IPS-18c (cell line): ENCODE measurements around the gene RNF121.
"Not testable (repeated sequence)": the region's sequence is repeated elsewhere in the genome, so short reads cannot be mapped to it uniquely, and the experiment has no call there.

Experiments
- H3K4me3 ChIP-seq: 2 replicates; pipeline ENCODE4 v1.7.0; 2013; ENCODE audit warnings: low read depth, mild to moderate bottlenecking, low read length, moderate library complexity; ENCODE audit not compliant: insufficient read depth
- H3K9me3 ChIP-seq: one replicate; pipeline ENCODE4 v1.6.1; 2013; ENCODE audit warnings: mild to moderate bottlenecking, low read length, moderate library complexity; ENCODE audit not compliant: control insufficient read depth, insufficient read depth

Gene RNF121

DNA sequence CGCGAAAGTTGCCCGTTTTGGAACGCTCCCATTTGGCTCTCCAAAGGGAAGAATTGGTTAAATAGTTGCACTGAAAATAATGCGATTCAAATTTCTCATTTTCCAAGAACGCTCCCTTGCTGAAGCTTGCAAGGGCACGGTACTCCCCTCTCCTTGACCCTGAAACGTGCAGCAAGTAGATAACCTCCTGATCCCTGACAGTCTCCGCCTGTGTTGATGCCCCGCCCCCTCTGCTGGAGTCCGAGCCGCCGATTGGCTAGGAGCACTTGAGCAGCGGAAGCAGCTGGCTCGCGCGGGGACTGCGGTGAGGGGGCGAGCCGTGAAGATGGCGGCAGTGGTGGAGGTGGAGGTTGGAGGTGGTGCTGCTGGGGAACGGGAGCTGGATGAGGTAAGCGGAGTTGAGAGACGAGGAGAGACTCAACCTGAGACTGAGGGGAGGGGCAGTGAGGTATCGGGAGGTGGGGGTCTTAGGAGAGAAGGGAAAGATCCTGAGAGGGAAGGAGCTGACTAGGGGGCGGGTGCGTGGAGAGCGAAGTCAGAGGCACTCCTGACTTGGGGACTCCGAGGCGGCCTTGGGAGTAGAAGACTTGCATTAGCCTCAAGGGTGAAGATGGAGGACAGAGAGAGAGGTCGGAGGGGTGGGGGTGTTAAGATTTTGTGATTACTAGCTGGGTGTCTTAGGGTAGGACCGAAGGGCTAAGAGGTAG, at the start of gene RNF121:
Gene RNF121, plus strand, starts transcription at position 310 of the 707 bp plus-strand sequence. Its CDS starts 16 bp downstream, at position 326.
- peak within 1 kb of the TSS; percentile 61 for H3K4me3 ChIP-seq
- H3K9me3 ChIP-seq, result no peaks in the 10 kb centered on the region

DNA sequence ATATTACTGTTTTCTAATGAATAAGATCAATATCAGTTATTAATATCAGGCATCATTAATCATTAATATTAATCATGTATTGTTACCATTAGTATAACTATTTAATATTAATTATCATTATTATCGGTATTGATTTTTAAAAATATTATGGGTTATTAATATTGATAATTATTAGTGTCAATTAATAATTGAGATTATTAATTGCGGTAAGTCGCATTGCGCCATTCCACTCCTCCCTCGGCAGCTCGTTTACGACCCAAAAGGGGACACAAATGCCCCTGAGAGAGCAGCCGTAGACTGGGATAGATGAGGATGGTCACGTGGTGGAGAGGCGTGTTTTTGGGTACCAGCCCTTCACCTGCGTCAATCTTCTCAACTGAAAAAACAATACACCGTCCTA, 43.0 kb upstream of the RNF121 start:
- H3K9me3 ChIP-seq, H3K4me3 ChIP-seq: not testable (repeated sequence)

DNA sequence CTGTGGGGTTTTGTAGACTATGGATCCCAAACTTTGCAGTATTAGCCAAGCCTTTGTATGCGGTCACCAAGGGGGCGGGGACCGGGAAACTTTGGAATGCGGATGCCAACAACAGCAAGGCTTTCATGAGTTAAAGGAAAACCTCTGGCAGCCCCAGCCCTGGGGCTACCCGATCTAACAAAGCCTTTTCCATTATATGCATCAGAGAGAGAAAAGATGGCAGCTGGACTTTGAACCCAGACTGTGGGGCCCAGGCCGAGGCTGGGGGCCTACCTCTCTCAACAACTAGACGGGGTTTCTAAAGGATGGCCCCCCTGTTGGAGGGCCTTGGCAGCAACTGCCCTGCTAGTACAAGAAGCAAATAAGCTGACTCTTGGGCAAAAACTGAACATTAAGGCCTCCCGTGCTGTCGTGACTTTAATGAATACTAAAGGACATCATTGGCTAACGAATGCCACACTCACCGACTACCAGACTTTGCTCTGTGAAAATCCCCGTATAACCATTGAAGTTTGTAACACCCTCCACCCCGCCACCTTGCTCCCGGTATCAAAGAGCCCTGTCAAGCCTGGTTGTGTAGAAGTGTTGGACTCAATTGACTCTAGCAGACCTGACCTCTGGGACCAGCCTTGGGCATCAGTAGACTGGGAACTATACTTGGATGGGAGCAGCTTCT, 40.4 kb upstream of the RNF121 start:
- H3K9me3 ChIP-seq, H3K4me3 ChIP-seq: not testable (repeated sequence)

DNA sequence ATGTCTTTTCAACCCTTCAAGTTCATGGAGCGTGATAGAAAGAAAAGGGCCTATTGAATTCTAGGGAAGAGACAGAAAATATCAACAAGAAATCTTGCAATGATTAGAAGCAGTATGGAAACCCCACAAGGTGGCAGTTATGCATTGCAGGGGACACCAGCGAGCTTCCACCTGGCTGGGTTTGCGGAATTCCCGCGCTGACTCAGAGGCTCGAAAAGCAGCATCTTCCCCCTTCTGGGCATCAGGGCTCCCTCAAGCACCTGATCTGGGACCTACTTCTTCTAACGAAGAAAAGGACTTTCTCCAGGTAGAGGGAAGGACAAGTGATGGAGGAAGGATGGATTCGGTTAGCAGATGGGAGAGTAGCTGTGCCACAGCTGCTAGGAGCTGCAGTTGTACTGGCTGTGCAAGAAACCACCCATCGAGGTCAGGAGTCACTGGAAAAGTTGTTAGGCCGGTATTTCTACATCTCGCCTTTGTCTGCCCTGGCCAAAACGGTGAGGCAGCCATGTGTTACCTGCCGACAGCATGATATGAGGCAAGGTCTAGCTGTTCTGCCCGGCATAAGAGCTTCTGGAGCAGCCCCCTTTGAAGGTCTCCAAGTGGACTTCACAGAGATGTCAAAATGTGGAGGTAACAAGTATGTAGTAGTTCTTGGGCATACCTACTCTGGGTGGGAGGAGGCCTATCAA, 39.5 kb upstream of the RNF121 start:
- not testable (repeated sequence) for H3K9me3 ChIP-seq, H3K4me3 ChIP-seq

DNA sequence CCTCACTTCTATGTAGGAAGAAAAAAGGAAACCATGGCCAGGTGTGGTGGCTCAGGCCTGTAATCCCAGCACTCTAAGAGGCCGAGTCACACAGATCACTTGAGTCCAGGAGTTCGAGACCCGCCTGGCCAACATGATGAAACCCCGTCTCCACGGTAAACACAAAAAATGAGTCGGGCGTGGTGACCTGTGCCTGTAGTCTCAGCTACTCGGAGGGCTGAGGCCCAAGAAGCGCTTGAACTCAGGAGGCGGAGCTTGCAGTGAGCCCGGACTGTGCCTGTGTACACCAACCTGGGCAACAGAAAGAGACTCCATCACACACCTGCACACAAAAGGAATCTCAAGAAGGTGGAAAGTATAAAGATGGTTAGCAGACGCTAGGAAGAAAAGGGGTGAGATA, 32.9 kb upstream of the RNF121 start:
- Histone ChIP-seq H3K9me3 (no peaks in the 10 kb centered on the region), H3K4me3 (no peak overlapping the region)

DNA sequence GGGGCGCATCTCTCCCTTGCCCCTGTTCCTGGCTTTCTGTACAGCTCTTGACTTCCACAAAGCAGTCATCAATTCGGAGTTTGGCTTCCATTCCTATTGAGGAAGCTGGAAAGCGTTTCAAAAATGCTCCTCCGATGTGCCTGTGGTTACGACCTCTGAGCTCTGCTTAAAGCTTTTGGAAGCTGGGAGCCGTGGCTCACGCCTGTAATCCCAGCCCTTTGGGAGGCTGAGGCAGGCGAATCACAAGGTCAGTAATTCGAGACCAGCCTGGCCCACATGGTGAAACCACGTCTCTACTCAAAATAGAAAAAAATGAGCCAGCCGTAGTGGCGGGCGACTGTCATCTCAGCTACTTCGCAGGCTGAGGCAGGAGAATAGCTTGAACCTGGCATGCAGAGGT, 27.7 kb upstream of the RNF121 start:
- H3K4me3 ChIP-seq, H3K9me3 ChIP-seq: not testable (repeated sequence)

DNA sequence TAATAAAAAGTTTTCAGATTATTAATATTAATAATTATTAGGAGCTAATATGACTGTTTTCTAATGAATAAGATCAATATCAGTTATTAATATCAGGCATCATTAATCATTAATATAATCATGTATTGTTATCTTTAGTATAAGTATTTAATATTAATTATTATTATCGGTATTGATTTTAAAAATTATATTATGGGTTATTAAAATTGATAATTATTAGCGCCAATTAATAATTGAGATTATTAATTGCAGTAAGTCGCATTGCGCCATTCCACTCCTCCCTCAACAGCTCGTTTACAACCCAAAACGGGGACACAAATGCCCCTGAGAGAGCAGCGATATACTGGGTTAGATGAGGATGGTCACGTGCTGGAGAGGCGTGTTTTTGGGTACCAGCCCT, 20.6 kb upstream of the RNF121 start:
- no peak overlapping the region for H3K4me3 ChIP-seq
- no peaks in the 10 kb centered on the region for H3K9me3 ChIP-seq

DNA sequence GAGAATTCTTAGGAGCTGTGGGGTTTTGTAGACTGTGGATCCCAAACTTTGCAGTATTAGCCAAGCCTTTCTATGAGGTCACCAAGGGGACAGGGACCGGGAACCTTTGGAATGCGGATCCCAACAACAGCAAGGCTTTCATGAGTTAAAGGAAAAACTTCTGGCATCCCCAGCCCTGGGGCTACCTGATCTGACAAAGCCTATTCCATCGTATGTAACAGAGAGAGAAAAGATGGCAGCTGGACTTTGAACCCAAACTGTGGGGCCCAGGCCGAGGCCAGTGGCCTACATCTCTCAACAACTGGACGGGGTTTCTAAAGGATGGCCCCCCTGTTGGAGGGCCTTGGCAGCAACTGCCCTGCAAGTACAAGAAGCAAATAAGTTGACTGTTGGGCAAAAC, 18.1 kb upstream of the RNF121 start:
- not testable (repeated sequence) for H3K4me3 ChIP-seq, H3K9me3 ChIP-seq

DNA sequence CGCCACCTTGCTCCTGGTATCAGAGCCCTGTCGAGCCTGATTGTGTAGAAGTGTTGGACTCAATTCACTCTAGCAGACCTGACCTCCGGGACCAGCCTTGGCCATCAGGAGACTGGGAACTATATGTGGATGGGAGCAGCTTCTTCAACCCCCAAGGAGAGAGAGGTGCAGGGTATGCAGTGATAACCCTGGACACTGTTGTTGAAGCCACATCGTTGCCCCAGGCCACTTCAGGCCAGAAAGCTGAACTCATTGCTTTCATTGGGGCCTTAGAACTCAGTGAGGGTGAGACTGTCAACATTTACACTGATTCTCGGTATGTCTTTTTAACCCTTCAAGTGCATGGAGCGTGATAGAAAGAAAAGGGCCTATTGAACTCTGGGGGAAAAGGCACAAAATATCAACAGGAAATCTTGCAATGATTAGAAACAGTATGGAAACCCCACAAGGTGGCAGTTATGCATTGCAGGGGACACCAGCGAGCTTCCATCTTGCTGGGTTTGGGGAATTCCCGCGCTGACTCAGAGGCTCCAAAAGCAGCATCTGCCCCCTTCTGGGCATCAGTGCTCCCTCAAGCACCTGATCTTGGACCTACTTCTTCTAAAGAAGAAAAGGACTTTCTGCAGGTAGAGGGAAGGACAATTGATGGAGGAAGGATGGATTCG, 17.4 kb upstream of the RNF121 start:
- not testable (repeated sequence) for H3K9me3 ChIP-seq, H3K4me3 ChIP-seq

DNA sequence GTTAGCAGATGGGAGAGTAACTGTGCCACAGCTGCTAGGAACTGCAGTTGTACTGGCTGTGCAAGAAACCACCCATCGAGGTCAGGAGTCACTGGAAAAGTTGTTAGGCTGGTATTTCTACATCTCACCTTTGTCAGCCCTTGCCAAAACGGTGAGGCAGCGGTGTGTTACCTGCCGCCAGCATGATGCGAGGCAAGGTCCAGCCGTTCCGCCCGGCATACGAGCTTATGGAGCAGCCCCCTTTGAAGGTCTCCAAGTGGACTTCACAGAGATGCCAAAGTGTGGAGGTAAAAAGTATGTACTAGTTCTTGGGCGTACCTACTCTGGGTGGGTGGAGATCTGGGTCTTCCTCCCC, 16.9 kb upstream of the RNF121 start:
- H3K4me3 ChIP-seq, H3K9me3 ChIP-seq: not testable (repeated sequence)

DNA sequence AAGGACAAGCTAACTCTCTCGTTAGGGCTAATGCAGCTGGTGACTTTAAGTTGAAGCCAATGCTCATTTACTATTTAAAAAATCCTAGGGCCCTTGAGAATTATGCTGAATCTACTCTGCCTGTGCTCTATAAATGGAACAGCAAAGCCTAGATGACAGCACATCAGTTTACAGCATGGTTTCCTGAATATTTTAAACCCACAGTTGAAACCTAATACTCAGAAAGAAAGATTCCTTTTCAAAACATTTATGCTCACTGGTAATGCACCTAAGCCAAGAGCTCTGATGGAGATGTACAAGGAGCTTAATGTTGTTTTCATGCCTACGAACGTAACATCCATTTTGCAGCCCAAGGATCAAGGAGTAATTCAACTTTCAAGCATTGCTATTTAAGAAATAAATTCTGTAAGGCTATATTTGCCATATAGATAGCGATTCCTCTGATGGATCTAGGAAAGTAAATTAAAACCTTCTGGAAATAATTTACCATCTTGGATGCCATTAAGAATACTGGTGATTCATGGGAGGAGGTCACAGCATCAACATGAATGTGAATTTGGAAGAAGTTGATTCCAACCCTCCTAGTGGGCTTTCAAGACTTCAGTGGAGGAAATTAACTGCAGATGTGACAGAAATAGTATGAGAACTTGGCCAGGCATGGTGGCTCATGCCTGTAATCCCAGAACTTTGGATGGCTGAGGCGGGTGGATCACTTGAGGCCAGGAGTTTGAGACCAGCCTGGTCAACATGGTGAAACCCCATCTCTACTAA, 14.9 kb upstream of the RNF121 start:
- H3K9me3 ChIP-seq, result no peaks in the 10 kb centered on the region
- H3K4me3 ChIP-seq, result no peak overlapping the region

DNA sequence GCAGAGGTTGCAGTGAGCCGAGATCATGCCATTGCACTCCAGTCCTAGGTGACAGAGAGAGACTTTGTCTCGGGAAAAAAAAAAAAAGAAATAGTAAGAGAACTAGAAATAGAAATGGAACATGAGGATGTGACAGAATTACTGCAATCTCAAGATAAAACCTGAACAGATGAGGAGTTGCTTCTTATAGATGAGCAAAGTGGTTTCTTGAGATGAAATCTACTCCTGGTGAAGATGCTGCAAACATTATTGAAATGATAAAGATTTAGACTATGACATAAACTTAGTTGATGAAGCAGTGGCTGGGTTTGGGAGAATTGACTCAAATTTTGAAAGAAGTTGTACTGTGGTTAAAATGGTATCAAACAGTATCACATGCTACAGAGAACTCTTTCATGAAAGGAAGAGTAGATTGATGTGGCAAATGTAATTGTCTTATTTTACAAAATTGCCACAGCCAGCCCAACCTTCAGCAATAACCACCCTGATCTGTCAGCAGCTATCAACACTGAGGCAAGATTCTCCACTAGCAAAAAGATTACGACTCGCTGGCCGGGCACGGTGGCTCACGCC, 14.1 kb upstream of the RNF121 start:
- Histone ChIP-seq H3K9me3 (no peaks in the 10 kb centered on the region), H3K4me3 (no peak overlapping the region)

DNA sequence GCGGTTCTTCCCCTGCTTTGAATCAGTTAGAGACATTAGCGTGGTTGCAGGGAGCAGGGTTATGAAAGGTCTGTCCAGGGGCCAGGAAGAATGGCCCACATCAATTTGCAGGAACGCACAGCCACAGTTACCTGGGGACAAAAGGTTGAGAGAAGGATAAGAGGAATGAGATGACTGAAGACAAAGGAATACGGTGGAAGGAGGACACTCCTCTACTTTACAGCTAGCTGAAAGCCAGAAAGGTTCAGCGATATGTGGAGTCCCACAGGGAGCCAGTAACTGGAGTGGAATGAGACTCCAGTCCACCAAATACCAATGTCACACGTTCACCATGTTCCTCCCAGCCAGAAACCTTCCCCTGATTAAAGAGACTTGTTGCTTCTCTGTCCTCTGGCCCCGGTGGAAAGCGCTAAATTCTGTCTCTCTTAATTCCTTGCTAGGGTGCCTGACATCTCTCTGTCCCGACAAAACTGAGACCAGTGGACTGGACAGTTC, 11.2 kb upstream of the RNF121 start:
- Histone ChIP-seq H3K4me3 (no peak overlapping the region), H3K9me3 (no peaks in the 10 kb centered on the region)

DNA sequence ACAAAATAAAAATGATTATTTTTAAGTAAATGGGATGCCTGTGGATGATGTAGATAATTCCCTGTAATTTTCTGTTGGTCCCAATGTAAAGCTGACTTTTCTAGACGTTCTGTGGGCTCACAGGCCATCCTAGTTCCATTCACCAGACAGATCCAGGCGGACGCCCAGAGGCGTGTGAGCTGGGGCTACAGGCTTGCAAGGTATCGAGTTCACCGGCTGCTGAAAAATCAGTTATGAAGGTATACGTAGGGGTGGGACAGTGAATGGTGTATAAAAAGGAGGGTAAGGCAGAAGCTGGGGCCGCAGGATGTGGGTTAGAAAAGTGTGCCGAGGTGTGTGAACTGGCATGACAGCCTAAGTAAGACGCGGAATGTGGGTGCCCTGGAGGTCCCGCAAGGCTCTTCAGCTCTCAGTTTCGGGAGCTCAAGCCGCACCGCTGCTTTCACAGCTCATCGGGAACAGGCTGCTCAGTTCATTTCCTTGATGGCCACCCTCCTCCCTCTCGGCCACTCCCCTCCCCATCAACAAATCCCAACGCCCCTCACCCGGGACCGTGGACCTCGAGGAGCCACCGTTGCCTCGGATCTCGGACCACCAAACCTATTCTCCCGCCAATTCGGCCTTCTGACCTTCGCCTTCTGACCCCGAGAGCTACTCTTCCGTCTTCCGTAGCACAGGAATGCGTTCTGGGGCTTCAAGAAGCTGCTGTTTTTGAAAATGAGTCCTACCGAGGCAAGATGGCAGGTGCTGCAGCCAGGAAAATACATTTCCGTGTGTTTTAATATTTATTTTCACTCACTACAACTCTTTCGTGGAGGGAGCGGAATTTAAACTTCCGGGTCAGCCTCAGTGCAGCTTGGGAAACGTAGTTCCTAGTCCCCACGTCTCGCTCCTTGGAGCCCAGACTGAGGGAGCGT, 768 bp upstream of the RNF121 start, which contains the start of gene XNDC1N:
Gene XNDC1N, minus strand, starts transcription at position 775 of the 917 bp plus-strand sequence. CDS start 5,241 bp downstream, outside the sequence.
- Histone ChIP-seq H3K9me3 (no peaks in the 10 kb centered on the region), H3K4me3 (peak within 1 kb of the TSS; percentile 61)

DNA sequence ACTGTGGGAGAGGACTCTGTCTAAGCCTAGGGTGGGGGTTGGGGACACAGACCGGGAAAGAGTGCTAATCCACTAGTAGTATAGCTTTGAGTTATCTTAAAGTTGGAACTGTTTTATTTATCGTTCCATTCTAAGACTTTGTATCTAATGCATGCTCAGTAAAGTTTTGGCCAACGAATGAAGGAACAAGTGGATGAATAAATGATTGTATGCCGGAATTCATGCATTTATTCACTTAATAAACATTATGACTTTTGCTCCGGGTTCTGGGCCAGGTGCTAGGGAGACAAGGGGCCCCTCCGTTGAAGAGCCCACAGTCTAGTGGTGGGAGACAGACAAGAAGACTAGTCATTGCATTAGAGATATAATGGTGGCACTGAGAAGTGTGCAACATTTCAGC, 645 bp downstream of the RNF121 start:
- peak overlapping the region; percentile 61 for H3K4me3 ChIP-seq
- H3K9me3 ChIP-seq, result no peaks in the 10 kb centered on the region
